Transverse colon (tissue), 4 donors: ENCODE results near the gene ACACA.

Experiments
- CTCF ChIP-seq, 5 experiments: fragments of 200-600 bp in 3 of 5; fragments of 450-650 bp in 2 of 5; sonication (generic) in 3 of 5; IDR thresholded peaks; 1 replicate in 2 of 5; 2 replicates in 3 of 5; pipeline ENCODE4 v1.5.1; 2016 to 2017; ENCODE audit warnings: antibody characterized with exemption in 5 of 5, inconsistent platforms in 3 of 5, mild to moderate bottlenecking in 2 of 5, moderate library complexity in 1 of 5
- POLR2AphosphoS5 ChIP-seq, 3 donors: sonication (generic); formaldehyde crosslinking; IDR thresholded peaks; one replicate each; pipeline ENCODE4 v1.6.1; 2016; ENCODE audit warnings: antibody characterized with exemption in 3 of 3

- TF ChIP-seq CTCF (IDR thresholded peaks at IDR 0.05) (no peak), POLR2AphosphoS5 (IDR thresholded peaks at IDR 0.05) (no peak)
Observed at GRCh38 chr17:37389160-37389559, 17.5 kb downstream of the ACACA start.
